HepG2 (cell line): ENCODE measurements around the gene CHCHD1. TPM values are rescaled to one million over a fixed set of nuclear protein-coding genes. Genes with fewer than 3 reads are reported as not detected.

Source experiments
- ATAC-seq: fragments of 200-7000 bp; cut with Tn5 transposase; 3 replicates; pipeline ENCODE4 v1.9.1; 2020; ENCODE audit warnings: mild to moderate bottlenecking, moderate library complexity
- BruUV-seq: library from RNA; stranded (reverse); fragments of 400-500 nt; replicated peaks from 2 replicates; lab custom pipeline; 2021; lab: Mats Ljungman, UMichigan
- CTCF ChIA-PET: fragments of 300-600 bp; formaldehyde crosslinking; extraction: SDS; loops from one replicate; lab custom pipeline; 2021; ENCODE audit warnings: low total read pairs, inconsistent platforms, low intra/inter-chr PET ratio; lab: Yijun Ruan, JAX
- POLR2A ChIA-PET: fragments of 350-600 bp; sonication (Branson Sonifier 250); formaldehyde crosslinking; loops from one replicate; lab custom pipeline; 2020; ENCODE audit warnings: antibody characterized with exemption, inconsistent platforms; lab: Yijun Ruan, JAX
- DNase-seq: peaks from one replicate; pipeline ENCODE4 v3.0.0-alpha.2; 2015; ENCODE audit warnings: low spot score
- FAIRE-seq: peaks from 3 replicates; lab custom pipeline; 2011; peaks lifted over from hg19 to GRCh38; lab: Jason Lieb, UNC
- H2AFZ ChIP-seq: one replicate; pipeline ENCODE4 v1.6.1; 2011; ENCODE audit warnings: low read length, inconsistent platforms
- H3K27ac ChIP-seq: fragments of 300-600 bp; 3 replicates; pipeline ENCODE4 v1.8.0; 2011; ENCODE audit warnings: mixed run types, mild to moderate bottlenecking, mixed read lengths, low read length, inconsistent platforms; ENCODE audit not compliant: insufficient read depth; ENCODE audit errors: extremely low read length
- H3K27me3 ChIP-seq, 2 experiments: fragments of 200-600 bp in 1 of 2; 2 replicates in 1 of 2; 3 replicates in 1 of 2; pipeline versions ENCODE4 v1.6.0 to v1.8.0; 2011; ENCODE audit warnings: low read length in 2 of 2, mild to moderate bottlenecking in 2 of 2, moderate library complexity in 2 of 2, inconsistent platforms in 1 of 2; ENCODE audit not compliant: insufficient read depth in 2 of 2, control insufficient read depth in 1 of 2
- H3K36me3 ChIP-seq, 2 experiments: fragments of 200-600 bp in 1 of 2; replicated peaks in 1 of 2; 2 replicates in 1 of 2; 3 replicates in 1 of 2; pipeline versions ENCODE4 v1.5.1 to v1.8.0; 2011; ENCODE audit warnings: low read length in 2 of 2, inconsistent platforms in 1 of 2; ENCODE audit not compliant: insufficient read depth in 2 of 2, control insufficient read depth in 1 of 2
- H3K4me1 ChIP-seq: 2 replicates; pipeline ENCODE4 v1.5.1; 2012; ENCODE audit warnings: low read length, inconsistent platforms; ENCODE audit not compliant: insufficient read depth
- H3K4me2 ChIP-seq: 2 replicates; pipeline ENCODE4 v1.6.0; 2011; ENCODE audit warnings: low read depth, low read length, inconsistent platforms
- H3K4me3 ChIP-seq, 3 experiments: fragments of 200-600 bp in 1 of 3; sonication (generic), shearing (Covaris generic) in 1 of 3; replicated peaks in 1 of 3; 2 replicates each; pipeline ENCODE4 v1.5.1; 2011 to 2016; ENCODE audit warnings: low read length in 3 of 3, inconsistent platforms in 2 of 3, low read depth in 2 of 3, mild to moderate bottlenecking in 2 of 3, control low read depth in 1 of 3, mixed read lengths in 1 of 3; ENCODE audit not compliant: insufficient read depth in 1 of 3
- H3K79me2 ChIP-seq: one replicate; pipeline ENCODE4 v1.6.1; 2011; ENCODE audit warnings: low read length, inconsistent platforms; ENCODE audit not compliant: insufficient read depth
- H3K9ac ChIP-seq: 2 replicates; pipeline ENCODE4 v1.6.0; 2011; ENCODE audit warnings: mild to moderate bottlenecking, low read depth, low read length, inconsistent platforms; ENCODE audit not compliant: insufficient read depth
- H3K9me3 ChIP-seq: 2 replicates; pipeline ENCODE4 v1.5.1; 2012; ENCODE audit warnings: mild to moderate bottlenecking, low read length
- H4K20me1 ChIP-seq: 2 replicates; pipeline ENCODE4 v1.6.0; 2011; ENCODE audit warnings: inconsistent platforms, mild to moderate bottlenecking, low read length, moderate library complexity; ENCODE audit not compliant: insufficient read depth
- AGO2 ChIP-seq: fragments of 200-400 bp; formaldehyde crosslinking; optimal IDR thresholded peaks from 2 replicates; pipeline ENCODE3; 2017; ENCODE audit warnings: mild to moderate bottlenecking, low read depth, low read length, moderate library complexity
- POLR2A ChIP-seq, 2 experiments: IDR thresholded peaks; 2 replicates each; pipeline ENCODE4 v1.6.1; 2011; ENCODE audit warnings: low read depth in 2 of 2, low read length in 2 of 2, mild to moderate bottlenecking in 1 of 2, moderate library complexity in 1 of 2; ENCODE audit not compliant: insufficient read depth in 1 of 2
- RBM22 ChIP-seq: fragments of 200-400 bp; formaldehyde crosslinking; optimal IDR thresholded peaks from 2 replicates; pipeline ENCODE3; 2017; ENCODE audit warnings: mild to moderate bottlenecking, low read length, moderate library complexity
- ZNF354B ChIP-seq: sonication (generic); formaldehyde crosslinking; IDR thresholded peaks from 2 replicates; pipeline ENCODE4 v1.8.0; 2022; ENCODE audit warnings: mild to moderate bottlenecking, missing genetic modification reagents
- ZNF781 ChIP-seq: sonication (generic); formaldehyde crosslinking; IDR thresholded peaks from 2 replicates; pipeline ENCODE4 v1.5.1; 2020; ENCODE audit warnings: borderline replicate concordance, mild to moderate bottlenecking, missing genetic modification reagents; ENCODE audit errors: not compliant biosample characterization
- WGBS: methylation state at CpG from one replicate; pipeline ENCODE4 v1.1.6; 2017; ENCODE audit warnings: low lambda C conversion rate; 5-methylcytosine and 5-hydroxymethylcytosine counted together
- in situ Hi-C: cut with HindIII; loops from 2 replicates; pipeline ENCODE4 v1.10.0; 2017; ENCODE audit warnings: low pct_unique_long_range_greater_than_20kb; ENCODE audit not compliant: extremely low pct_ligation_motif_present
- intact Hi-C: fragments of 100-400 bp; cut with micrococcal nuclease; formaldehyde crosslinking; loops from one replicate; pipeline ENCODE4 v1.10.0; 2022; ENCODE audit not compliant: unreplicated experiment
- polyA plus RNA-seq, 8 experiments: library from polyadenylated mRNA; depleted of rRNA in 3 of 8; stranded (reverse) in 7 of 8; unstranded in 1 of 8; fragments of >200 nt; fragmentation: Illumina TruSeq in 4 of 8; extraction: Trizol in 4 of 8; gene quantifications; 2 replicates each; pipeline versions ENCODE4 v1.2.1 to v1.2.3, GENCODE V29; 2011 to 2016; ENCODE audit warnings: low read depth in 4 of 8, missing spikeins in 1 of 8, mixed read lengths in 1 of 8; ENCODE audit not compliant: insufficient read depth in 1 of 8
- total RNA-seq, 5 experiments: library from RNA; depleted of rRNA; stranded (reverse); fragments of >200 nt; fragmentation: Illumina TruSeq; extraction: Trizol; gene quantifications; 2 replicates each; pipeline ENCODE4 v1.2.3, GENCODE V29; 2016; ENCODE audit warnings: low read depth in 1 of 5

CHCHD1 gene
- total and polyA plus RNA-seq, 2 of the 13 experiments (the other 11 are each of a cell fraction or from before 2014, with no cell fraction given) = 36.9 to 71.2 TPM

- ATAC-seq (no peak), FAIRE-seq (no peak), DNase-seq (no peak)
- Histone ChIP-seq H3K9me3 (no peaks in the 10 kb centered on the region), H2AFZ (no peak overlapping the region), H3K79me2 (no peaks in the 10 kb centered on the region), H4K20me1 (no peaks in the 10 kb centered on the region; the same call in 1 of the 2 replicates), H3K4me3 (no peak overlapping the region), H3K4me2 (no peak overlapping the region), H3K27me3 (no peaks in the 10 kb centered on the region), H3K36me3 (peaks cover 29 to 78% of the 10 kb centered on the region in 2 experiments), H3K27ac (no peak overlapping the region), H3K9ac (no peak overlapping the region), H3K4me1 (no peaks in the 10 kb centered on the region)
- ChIA-PET CTCF (no interaction called here), POLR2A (interaction anchor here (0.6 kb wide), 1 partner anchor 8 kb away, joined by 3 read pairs; no protein-coding TSS in a partner anchor)
- BruUV-seq = no TSS peak
- peak; percentile 64 for TF ChIP-seq AGO2
- TF ChIP-seq RBM22 = no peak
- peak in 1 of 2 experiments; percentile 49; a peak in 2 of 4 replicates for TF ChIP-seq POLR2A (IDR thresholded peaks at IDR 0.05; ENCODE audit: insufficient read depth in 1 of 2, low read depth in 2 of 2, low read length in 2 of 2)
- intact Hi-C loops (no loop called here), in situ Hi-C loops (no loop called here)
- 96% methylated on average over 13 of the region's 13 CpGs for WGBS
Measured at GRCh38 chr10:73801253-73801590, 19.4 kb downstream of the CHCHD1 start.

GRCh38 chr10:73802276-73802991, 20.6 kb downstream of the CHCHD1 start:
- 95% methylated on average over 11 of the region's 11 CpGs for WGBS
- no peaks in the 10 kb centered on the region for H4K20me1 ChIP-seq
- no peak overlapping the region for H3K4me2 ChIP-seq
- H3K4me3 ChIP-seq = no peak overlapping the region
- no peaks in the 10 kb centered on the region for H3K4me1 ChIP-seq
- DNase-seq (no peak), FAIRE-seq (no peak), ATAC-seq (peak; percentile 6; the same call in 1 of the 3 replicates)
- no peak overlapping the region for H3K9ac ChIP-seq
- TSS peak; percentile 18 for BruUV-seq
- peaks cover 29 to 78% of the 10 kb centered on the region in 2 experiments for H3K36me3 ChIP-seq
- intact Hi-C loops (no loop called here), in situ Hi-C loops (no loop called here)
- ChIA-PET CTCF (no interaction called here), POLR2A (no interaction called here)
- TF ChIP-seq POLR2A (IDR thresholded peaks at IDR 0.05; ENCODE audit: insufficient read depth in 1 of 2, low read depth in 2 of 2, low read length in 2 of 2) = peak in 1 of 2 experiments; percentile 10; a peak in 1 of 4 replicates
- TF ChIP-seq ZNF354B (CRISPR knock-in tag) = no peak
- TF ChIP-seq ZNF781 = no peak
- no peaks in the 10 kb centered on the region for H3K79me2 ChIP-seq
- H3K27me3 ChIP-seq = no peaks in the 10 kb centered on the region
- H2AFZ ChIP-seq = no peak overlapping the region
- H3K27ac ChIP-seq = no peak overlapping the region
- H3K9me3 ChIP-seq = no peaks in the 10 kb centered on the region
